Stimulated activated naive CD8-positive, alpha-beta T cell treated with anti-CD3 and anti-CD28 coated beads, Interleukin-15, Interleukin-2, amounts not matched to agents 100 ng/mL and 50 ng/mL, for 24 hours (primary cell): ENCODE measurements around the gene MGAT1.

Source experiments
- H3K27ac Mint-ChIP-seq: one replicate; pipeline ENCODE4 v1.8.0; 2021; ENCODE audit warnings: mild to moderate bottlenecking, mixed read lengths
- H3K27me3 Mint-ChIP-seq: one replicate; pipeline ENCODE4 v1.8.0; 2021; ENCODE audit warnings: mixed read lengths
- H3K36me3 Mint-ChIP-seq: one replicate; pipeline ENCODE4 v1.8.0; 2021; ENCODE audit warnings: low read depth, mixed read lengths
- H3K4me1 Mint-ChIP-seq: one replicate; pipeline ENCODE4 v1.8.0; 2021; ENCODE audit warnings: low read depth, mixed read lengths
- H3K4me3 Mint-ChIP-seq: one replicate; pipeline ENCODE4 v1.8.0; 2021; ENCODE audit warnings: mild to moderate bottlenecking, mixed read lengths
- H3K9me3 Mint-ChIP-seq: one replicate; pipeline ENCODE4 v1.8.0; 2021; ENCODE audit warnings: mixed read lengths

The MGAT1 gene

GRCh38 chr5:180815293-180815917, 12.8 kb upstream of the MGAT1 start:
- Mint-ChIP-seq H3K4me3 (no peak overlapping the region), H3K27me3 (no peaks in the 10 kb centered on the region), H3K36me3 (no peaks in the 10 kb centered on the region), H3K27ac (peak overlapping the region; percentile 36), H3K4me1 (peaks cover 76% of the 10 kb centered on the region), H3K9me3 (no peaks in the 10 kb centered on the region)

- Mint-ChIP-seq H3K27ac (peak overlapping the region; percentile 50), H3K4me1 (peaks cover 79% of the 10 kb centered on the region)
These were observed 10.8 kb upstream of the MGAT1 start for GRCh38 chr5:180813420-180813819.

GRCh38 chr5:180811623-180812124, 9.1 kb upstream of the MGAT1 start:
- H3K27ac Mint-ChIP-seq = peak overlapping the region; percentile 94
- no peaks in the 10 kb centered on the region for H3K9me3 Mint-ChIP-seq
- no peaks in the 10 kb centered on the region for H3K27me3 Mint-ChIP-seq
- peaks cover 8% of the 10 kb centered on the region for H3K36me3 Mint-ChIP-seq
- H3K4me3 Mint-ChIP-seq = peak overlapping the region; percentile 87
- peaks cover 79% of the 10 kb centered on the region for H3K4me1 Mint-ChIP-seq

More at GRCh38 chr5:180813420-180813819, 10.8 kb upstream of the MGAT1 start:
- H3K9me3 Mint-ChIP-seq = no peaks in the 10 kb centered on the region
- H3K27me3 Mint-ChIP-seq = no peaks in the 10 kb centered on the region
- H3K36me3 Mint-ChIP-seq = no peaks in the 10 kb centered on the region
- no peak overlapping the region for H3K4me3 Mint-ChIP-seq

- H3K27me3 Mint-ChIP-seq = no peaks in the 10 kb centered on the region
- peak overlapping the region; percentile 87 for H3K4me3 Mint-ChIP-seq
- H3K36me3 Mint-ChIP-seq = peaks cover 11% of the 10 kb centered on the region
- H3K4me1 Mint-ChIP-seq = peaks cover 80% of the 10 kb centered on the region
- peak overlapping the region; percentile 94 for H3K27ac Mint-ChIP-seq
- H3K9me3 Mint-ChIP-seq = no peaks in the 10 kb centered on the region
These were observed 8.5 kb upstream of the MGAT1 start for GRCh38 chr5:180810959-180811622.

GRCh38 chr5:180810210-180810958, 7.8 kb upstream of the MGAT1 start:
- Mint-ChIP-seq H3K4me1 (peaks cover 80% of the 10 kb centered on the region), H3K27me3 (no peaks in the 10 kb centered on the region), H3K27ac (peak overlapping the region; percentile 95), H3K9me3 (no peaks in the 10 kb centered on the region), H3K36me3 (peaks cover 11% of the 10 kb centered on the region), H3K4me3 (peak overlapping the region; percentile 87)

- Mint-ChIP-seq H3K27me3 (no peaks in the 10 kb centered on the region), H3K27ac (peak overlapping the region; percentile 95), H3K4me1 (peaks cover 81% of the 10 kb centered on the region), H3K4me3 (peak overlapping the region; percentile 87), H3K36me3 (peaks cover 18% of the 10 kb centered on the region), H3K9me3 (no peaks in the 10 kb centered on the region)
These were observed 7.0 kb upstream of the MGAT1 start for GRCh38 chr5:180809403-180810209.

GRCh38 chr5:180808461-180809000, 5.9 kb upstream of the MGAT1 start:
- H3K27ac Mint-ChIP-seq = peak overlapping the region; percentile 95
- no peaks in the 10 kb centered on the region for H3K27me3 Mint-ChIP-seq
- peaks cover 75% of the 10 kb centered on the region for H3K4me1 Mint-ChIP-seq
- H3K36me3 Mint-ChIP-seq = peaks cover 18% of the 10 kb centered on the region
- no peaks in the 10 kb centered on the region for H3K9me3 Mint-ChIP-seq
- H3K4me3 Mint-ChIP-seq = peak overlapping the region; percentile 87

GRCh38 chr5:180807654-180808414, 5.2 kb upstream of the MGAT1 start:
- no peaks in the 10 kb centered on the region for H3K27me3 Mint-ChIP-seq
- no peaks in the 10 kb centered on the region for H3K9me3 Mint-ChIP-seq
- H3K4me1 Mint-ChIP-seq = peaks cover 68% of the 10 kb centered on the region
- H3K27ac Mint-ChIP-seq = peak overlapping the region; percentile 95
- H3K36me3 Mint-ChIP-seq = peaks cover 18% of the 10 kb centered on the region
- H3K4me3 Mint-ChIP-seq = peak overlapping the region; percentile 87

- Mint-ChIP-seq H3K4me1 (peaks cover 66% of the 10 kb centered on the region), H3K27me3 (no peaks in the 10 kb centered on the region), H3K9me3 (no peaks in the 10 kb centered on the region), H3K27ac (peak overlapping the region; percentile 95), H3K4me3 (peak overlapping the region; percentile 87), H3K36me3 (peaks cover 18% of the 10 kb centered on the region)
These were observed 4.4 kb upstream of the MGAT1 start for GRCh38 chr5:180807046-180807445.

GRCh38 chr5:180806351-180807011, 3.9 kb upstream of the MGAT1 start:
- Mint-ChIP-seq H3K9me3 (no peaks in the 10 kb centered on the region), H3K36me3 (peaks cover 22% of the 10 kb centered on the region), H3K4me3 (peak overlapping the region; percentile 87), H3K4me1 (peaks cover 66% of the 10 kb centered on the region), H3K27me3 (no peaks in the 10 kb centered on the region), H3K27ac (peak overlapping the region; percentile 95)

GRCh38 chr5:180804129-180804618, 1.6 kb upstream of the MGAT1 start:
- Mint-ChIP-seq H3K9me3 (no peaks in the 10 kb centered on the region), H3K27ac (peak overlapping the region; percentile 96), H3K36me3 (peaks cover 43% of the 10 kb centered on the region), H3K27me3 (no peaks in the 10 kb centered on the region), H3K4me1 (peaks cover 78% of the 10 kb centered on the region), H3K4me3 (peak overlapping the region; percentile 87)

GRCh38 chr5:180803181-180804128, 849 bp upstream of the MGAT1 start:
- peak overlapping the region; percentile 87 for H3K4me3 Mint-ChIP-seq
- no peaks in the 10 kb centered on the region for H3K27me3 Mint-ChIP-seq
- H3K27ac Mint-ChIP-seq = peak overlapping the region; percentile 96
- H3K9me3 Mint-ChIP-seq = no peaks in the 10 kb centered on the region
- H3K36me3 Mint-ChIP-seq = peaks cover 49% of the 10 kb centered on the region
- H3K4me1 Mint-ChIP-seq = peaks cover 78% of the 10 kb centered on the region
